PC-9 (cell line): ENCODE measurements around the gene NF1. TPM values are rescaled to one million over a fixed set of nuclear protein-coding genes. Genes with fewer than 3 reads are reported as not detected.

Experiments
- BruUV-seq: library from RNA; stranded (reverse); fragments of 400-500 nt; replicated peaks from 2 replicates; lab custom pipeline; 2021; lab: Mats Ljungman, UMichigan
- CTCF ChIA-PET: fragments of 300-600 bp; sonication (Branson Sonifier 250); formaldehyde crosslinking; loops from one replicate; lab custom pipeline; 2022; ENCODE audit warnings: antibody characterized with exemption; lab: Charles Lee
- POLR2A ChIA-PET: fragments of 300-600 bp; sonication (Branson Sonifier 250); formaldehyde crosslinking; loops from one replicate; lab custom pipeline; 2022; ENCODE audit warnings: antibody characterized with exemption; ENCODE audit not compliant: unreplicated experiment; lab: Charles Lee
- DNase-seq, 2 experiments: peaks; one replicate each; pipeline versions ENCODE4 v3.0.0 to v3.0.0-alpha.2; 2015 to 2022; ENCODE audit warnings: mixed read lengths in 1 of 2
- H2AFZ ChIP-seq: fragments of 200-600 bp; sonication (generic); 2 replicates; pipeline ENCODE4 v1.8.1; 2017; ENCODE audit warnings: antibody characterized with exemption
- H3F3A ChIP-seq: fragments of 200-600 bp; sonication (generic); 2 replicates; pipeline ENCODE4 v1.8.1; 2017; ENCODE audit warnings: antibody characterized with exemption, mild to moderate bottlenecking, low read depth; ENCODE audit not compliant: insufficient read depth
- H3K27ac ChIP-seq: fragments of 200-600 bp; sonication (generic); 2 replicates; pipeline ENCODE4 v1.6.1; 2016; ENCODE audit warnings: mixed run types
- H3K27me3 ChIP-seq: fragments of 200-600 bp; sonication (generic); 2 replicates; pipeline ENCODE4 v1.6.1; 2016; ENCODE audit warnings: low read depth, mixed run types; ENCODE audit not compliant: insufficient read depth
- H3K36me3 ChIP-seq: fragments of 200-600 bp; sonication (generic); 2 replicates; pipeline ENCODE4 v1.6.1; 2016; ENCODE audit warnings: low read depth, mixed run types
- H3K4me1 ChIP-seq: fragments of 200-600 bp; sonication (generic); replicated peaks from 2 replicates; pipeline ENCODE4 v1.6.1; 2016; ENCODE audit warnings: mixed run types; ENCODE audit not compliant: insufficient read depth
- H3K4me2 ChIP-seq: fragments of 200-600 bp; sonication (generic); 2 replicates; pipeline ENCODE4 v1.6.1; 2017; ENCODE audit warnings: mixed run types
- H3K4me3 ChIP-seq: fragments of 200-600 bp; sonication (generic); 2 replicates; pipeline ENCODE4 v1.6.1; 2016; ENCODE audit warnings: mixed run types
- H3K79me2 ChIP-seq: fragments of 200-600 bp; sonication (generic); 2 replicates; pipeline ENCODE4 v1.6.1; 2017; ENCODE audit warnings: low read depth, mixed run types
- H3K9me2 ChIP-seq: fragments of 200-600 bp; sonication (generic); 2 replicates; pipeline ENCODE4 v1.8.1; 2017; ENCODE audit warnings: mild to moderate bottlenecking; ENCODE audit not compliant: insufficient read depth
- H3K9me3 ChIP-seq: fragments of 200-600 bp; sonication (generic); 2 replicates; pipeline ENCODE4 v1.8.1; 2016; ENCODE audit warnings: low read depth; ENCODE audit not compliant: insufficient read depth
- H4K20me1 ChIP-seq: fragments of 200-600 bp; sonication (generic); 2 replicates; pipeline ENCODE4 v1.8.1; 2017; ENCODE audit not compliant: insufficient read depth
- EZH2 ChIP-seq: fragments of 200-600 bp; sonication (generic); IDR thresholded peaks from 2 replicates; pipeline ENCODE4 v1.8.0; 2017; ENCODE audit warnings: antibody characterized with exemption, low read depth
- intact Hi-C: fragments of 100-400 bp; cut with micrococcal nuclease; formaldehyde crosslinking; loops from one replicate; pipeline ENCODE4 v1.10.0; 2022; ENCODE audit not compliant: unreplicated experiment
- total RNA-seq: library from RNA; stranded (reverse); gene quantifications from 2 replicates; pipeline ENCODE4 v1.2.3, GENCODE V29; 2021
- TF ChIP-seq, protein P1 (sequence below): fragments of 200-600 bp; sonication (generic); conservative IDR thresholded peaks from 2 replicates; pipeline ENCODE4 v1.6.1; 2017; ENCODE audit warnings: mixed run types, antibody characterized with exemption, mild to moderate bottlenecking, moderate library complexity

Gene NF1
- total RNA-seq, 1 experiment from 2014 or later = 61.0 TPM

DNA sequence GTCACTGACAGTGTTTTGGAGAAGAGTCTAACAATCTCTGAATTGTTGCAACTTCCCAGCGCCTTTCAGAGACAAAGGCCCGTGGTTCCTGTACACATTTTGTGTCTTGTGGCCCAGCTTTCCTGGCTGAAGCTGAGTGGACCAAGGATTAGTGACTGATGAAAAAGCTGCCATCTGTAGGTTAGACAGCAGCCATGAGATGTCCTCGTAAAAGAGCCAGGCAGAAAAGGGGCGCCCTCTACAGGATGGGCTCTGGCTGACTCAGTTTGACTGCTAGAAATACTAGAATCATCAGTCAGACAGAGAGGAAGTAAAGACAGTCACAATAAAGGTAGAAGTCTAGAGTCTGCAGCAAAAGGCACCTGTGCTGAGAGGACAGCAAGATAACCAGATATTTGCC lies 26.5 kb upstream of the NF1 start:
- peak overlapping the region; percentile 77 for H3K27ac ChIP-seq
- peak overlapping the region; percentile 43 for H3K4me2 ChIP-seq
- CTCF ChIA-PET = no interaction called here
- H2AFZ ChIP-seq = no peak overlapping the region
- H3K9me2 ChIP-seq = no peaks in the 10 kb centered on the region
- H4K20me1 ChIP-seq = no peaks in the 10 kb centered on the region
- DNase-seq = peak in 1 of 2 experiments; percentile 18
- H3K4me1 ChIP-seq = peaks cover 37% of the 10 kb centered on the region
- no peaks in the 10 kb centered on the region for H3K79me2 ChIP-seq
- H3K4me3 ChIP-seq = no peak overlapping the region
- intact Hi-C loops = no loop called here
- no peaks in the 10 kb centered on the region for H3K9me3 ChIP-seq
- peaks cover 24% of the 10 kb centered on the region for H3F3A ChIP-seq
- BruUV-seq = no TSS peak
- POLR2A ChIA-PET = interaction anchor here (0.6 kb wide), 1 partner anchor 115 kb away, joined by 4 read pairs; no protein-coding TSS in a partner anchor
- H3K27me3 ChIP-seq = no peaks in the 10 kb centered on the region
- no peaks in the 10 kb centered on the region for H3K36me3 ChIP-seq
- TF ChIP-seq, protein P1, sequence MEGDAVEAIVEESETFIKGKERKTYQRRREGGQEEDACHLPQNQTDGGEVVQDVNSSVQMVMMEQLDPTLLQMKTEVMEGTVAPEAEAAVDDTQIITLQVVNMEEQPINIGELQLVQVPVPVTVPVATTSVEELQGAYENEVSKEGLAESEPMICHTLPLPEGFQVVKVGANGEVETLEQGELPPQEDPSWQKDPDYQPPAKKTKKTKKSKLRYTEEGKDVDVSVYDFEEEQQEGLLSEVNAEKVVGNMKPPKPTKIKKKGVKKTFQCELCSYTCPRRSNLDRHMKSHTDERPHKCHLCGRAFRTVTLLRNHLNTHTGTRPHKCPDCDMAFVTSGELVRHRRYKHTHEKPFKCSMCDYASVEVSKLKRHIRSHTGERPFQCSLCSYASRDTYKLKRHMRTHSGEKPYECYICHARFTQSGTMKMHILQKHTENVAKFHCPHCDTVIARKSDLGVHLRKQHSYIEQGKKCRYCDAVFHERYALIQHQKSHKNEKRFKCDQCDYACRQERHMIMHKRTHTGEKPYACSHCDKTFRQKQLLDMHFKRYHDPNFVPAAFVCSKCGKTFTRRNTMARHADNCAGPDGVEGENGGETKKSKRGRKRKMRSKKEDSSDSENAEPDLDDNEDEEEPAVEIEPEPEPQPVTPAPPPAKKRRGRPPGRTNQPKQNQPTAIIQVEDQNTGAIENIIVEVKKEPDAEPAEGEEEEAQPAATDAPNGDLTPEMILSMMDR = peak; percentile 46; the same call in 1 of the 2 replicates
- TF ChIP-seq EZH2 = no peak

- Histone ChIP-seq H3K79me2 (no peaks in the 10 kb centered on the region), H3K9me2 (no peaks in the 10 kb centered on the region), H3K9me3 (no peaks in the 10 kb centered on the region), H3K27ac (0 out of 2 replicates have a peak overlapping the region, but pooled peaks have one; percentile 15), H3F3A (peaks cover 41% of the 10 kb centered on the region), H3K4me1 (peaks cover 55% of the 10 kb centered on the region), H2AFZ (no peak overlapping the region), H3K27me3 (no peaks in the 10 kb centered on the region), H4K20me1 (no peaks in the 10 kb centered on the region), H3K4me2 (peak overlapping the region; percentile 42), H3K4me3 (no peak overlapping the region), H3K36me3 (no peaks in the 10 kb centered on the region)
- intact Hi-C loops = loop anchor here (2.0 kb wide), 1 partner anchor 19 kb away; no protein-coding TSS in a partner anchor
- TF ChIP-seq EZH2 = no peak
- TF ChIP-seq, protein P1 = no peak
- ChIA-PET CTCF (no interaction called here), POLR2A (interaction anchor here (0.6 kb wide), 1 partner anchor 84 kb away, joined by 5 read pairs; no protein-coding TSS in a partner anchor)
- peak; percentile 46 to 91 for DNase-seq
- BruUV-seq = no TSS peak
These were observed 22.6 kb upstream of the NF1 start for GRCh38 chr17:31072186-31072585.

DNA sequence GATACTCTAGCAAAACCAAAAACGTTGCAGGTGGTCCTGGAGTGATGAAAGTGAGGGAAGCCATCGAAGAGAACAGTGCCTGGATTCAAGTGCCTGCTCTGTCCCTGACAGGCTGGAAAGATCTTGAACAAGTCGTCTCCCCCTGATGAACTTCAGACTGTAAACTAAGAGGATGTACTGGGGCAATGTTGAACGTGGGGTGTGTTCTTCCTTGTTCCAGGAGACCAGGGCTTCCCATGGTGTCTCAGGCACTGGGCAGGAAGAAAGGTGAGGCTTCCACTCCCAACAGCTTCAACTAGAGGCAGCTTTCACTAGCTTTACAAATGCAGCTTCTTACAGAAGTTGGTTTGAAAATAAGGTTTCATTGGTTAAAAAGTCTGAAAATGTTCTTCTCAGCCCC lies 21.4 kb upstream of the NF1 start:
- peaks cover 43% of the 10 kb centered on the region for H3K4me1 ChIP-seq
- no peak overlapping the region for H3K27ac ChIP-seq
- no peak for DNase-seq
- BruUV-seq = no TSS peak
- intact Hi-C loops = loop anchor here (2.0 kb wide), 1 partner anchor 21 kb away; no protein-coding TSS in a partner anchor
- no peaks in the 10 kb centered on the region for H3K9me2 ChIP-seq
- no peaks in the 10 kb centered on the region for H3K9me3 ChIP-seq
- no peaks in the 10 kb centered on the region for H3K79me2 ChIP-seq
- H3K4me2 ChIP-seq = no peak overlapping the region
- TF ChIP-seq, protein P1 = no peak
- no peak for TF ChIP-seq EZH2
- H3K27me3 ChIP-seq = no peaks in the 10 kb centered on the region
- ChIA-PET CTCF (no interaction called here), POLR2A (no interaction called here)
- H3K36me3 ChIP-seq = no peaks in the 10 kb centered on the region
- H4K20me1 ChIP-seq = no peaks in the 10 kb centered on the region
- H3K4me3 ChIP-seq = no peak overlapping the region
- H3F3A ChIP-seq = peaks cover 28% of the 10 kb centered on the region
- H2AFZ ChIP-seq = no peak overlapping the region
